GM12801 (cell line): ENCODE results near the gene ZNF644.

ENCODE experiments used
- TF ChIP-seq, protein P1 (sequence below): IDR thresholded peaks from one replicate; pipeline ENCODE4 v1.5.1; 2011; ENCODE audit warnings: control low read depth; ENCODE audit not compliant: insufficient read length; ENCODE audit errors: extremely low read depth

The ZNF644 gene

DNA sequence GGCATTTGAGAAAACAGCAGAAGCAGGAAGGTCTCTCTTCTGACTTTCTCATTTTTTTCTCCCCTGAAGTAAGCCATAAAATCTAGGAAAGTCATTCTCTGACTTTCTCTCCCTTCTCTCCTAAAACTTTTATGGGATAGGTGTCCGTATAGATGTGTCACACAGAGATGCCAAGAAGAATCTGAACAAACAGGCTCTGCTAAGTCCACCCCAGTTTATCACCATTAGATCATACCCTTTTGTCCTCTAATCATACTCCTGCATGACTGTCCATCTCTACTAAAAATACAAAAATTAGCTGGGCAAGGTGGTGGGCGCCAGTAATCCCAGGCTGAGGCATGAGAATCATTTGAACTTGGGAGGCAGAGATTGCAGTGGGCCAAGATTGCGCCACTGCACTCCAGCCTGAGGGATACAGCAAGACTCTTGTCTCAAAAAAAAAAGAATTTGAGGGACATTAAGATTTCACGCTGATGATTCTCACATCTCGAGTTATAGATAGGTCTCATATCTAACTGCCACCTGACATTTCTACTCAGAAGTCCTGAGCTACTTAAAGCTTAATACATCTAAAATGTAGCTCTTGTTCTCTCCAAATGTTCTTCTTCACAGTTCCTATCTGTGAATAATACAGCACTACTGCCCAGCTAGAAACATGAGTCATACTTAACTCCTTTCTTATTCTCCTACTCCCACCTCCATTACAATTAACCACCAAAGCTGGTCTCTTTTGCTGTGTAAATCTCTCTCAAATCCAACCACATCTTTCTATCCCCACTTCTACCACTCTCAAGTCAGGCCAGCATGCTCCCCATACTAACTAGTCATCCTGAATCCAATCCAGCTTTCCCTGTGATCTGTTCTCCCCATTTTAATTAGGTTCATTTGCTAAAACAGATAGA lies 47.7 kb downstream of the ZNF644 start:
- TF ChIP-seq, protein P1, sequence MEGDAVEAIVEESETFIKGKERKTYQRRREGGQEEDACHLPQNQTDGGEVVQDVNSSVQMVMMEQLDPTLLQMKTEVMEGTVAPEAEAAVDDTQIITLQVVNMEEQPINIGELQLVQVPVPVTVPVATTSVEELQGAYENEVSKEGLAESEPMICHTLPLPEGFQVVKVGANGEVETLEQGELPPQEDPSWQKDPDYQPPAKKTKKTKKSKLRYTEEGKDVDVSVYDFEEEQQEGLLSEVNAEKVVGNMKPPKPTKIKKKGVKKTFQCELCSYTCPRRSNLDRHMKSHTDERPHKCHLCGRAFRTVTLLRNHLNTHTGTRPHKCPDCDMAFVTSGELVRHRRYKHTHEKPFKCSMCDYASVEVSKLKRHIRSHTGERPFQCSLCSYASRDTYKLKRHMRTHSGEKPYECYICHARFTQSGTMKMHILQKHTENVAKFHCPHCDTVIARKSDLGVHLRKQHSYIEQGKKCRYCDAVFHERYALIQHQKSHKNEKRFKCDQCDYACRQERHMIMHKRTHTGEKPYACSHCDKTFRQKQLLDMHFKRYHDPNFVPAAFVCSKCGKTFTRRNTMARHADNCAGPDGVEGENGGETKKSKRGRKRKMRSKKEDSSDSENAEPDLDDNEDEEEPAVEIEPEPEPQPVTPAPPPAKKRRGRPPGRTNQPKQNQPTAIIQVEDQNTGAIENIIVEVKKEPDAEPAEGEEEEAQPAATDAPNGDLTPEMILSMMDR, result no peak

DNA sequence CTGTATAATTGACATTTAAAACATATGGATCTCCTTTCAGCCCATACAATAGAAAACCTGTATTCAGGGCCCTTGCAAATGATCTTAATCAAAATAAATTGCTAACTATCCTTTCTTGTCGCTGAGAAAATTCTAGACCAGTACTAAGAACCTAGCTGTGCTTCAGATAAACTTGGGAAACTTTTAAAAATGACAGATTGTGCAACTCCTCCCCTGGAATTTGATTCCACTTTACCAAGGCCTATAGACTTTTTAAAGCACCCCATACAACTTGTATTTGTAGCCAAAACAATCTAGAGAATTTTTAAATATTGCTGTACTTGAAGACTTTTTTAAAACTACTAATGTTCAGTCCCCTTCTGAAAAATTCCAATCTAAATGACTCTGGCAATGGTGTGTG lies 51.6 kb downstream of the ZNF644 start:
- TF ChIP-seq, protein P1, result no peak

DNA sequence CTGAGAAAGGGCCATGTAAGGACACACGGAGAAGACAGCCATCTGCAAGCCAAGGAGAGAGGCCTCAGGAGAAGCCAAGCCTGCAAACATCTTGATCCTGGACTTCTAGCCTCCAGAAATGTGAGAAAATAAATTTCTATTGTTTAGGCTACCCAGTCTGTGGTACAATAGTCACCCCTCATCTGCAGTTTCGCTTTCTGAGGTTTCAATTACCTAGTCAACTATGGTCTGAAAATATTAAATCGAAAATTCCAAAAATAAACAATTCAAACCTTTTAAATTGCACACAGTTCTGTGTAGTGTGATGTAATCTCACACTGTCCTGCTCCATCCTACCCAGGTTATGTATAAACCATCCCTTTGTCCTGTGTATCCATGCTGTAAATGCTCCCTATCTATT lies 52.6 kb downstream of the ZNF644 start:
- TF ChIP-seq, protein P1, result no peak

DNA sequence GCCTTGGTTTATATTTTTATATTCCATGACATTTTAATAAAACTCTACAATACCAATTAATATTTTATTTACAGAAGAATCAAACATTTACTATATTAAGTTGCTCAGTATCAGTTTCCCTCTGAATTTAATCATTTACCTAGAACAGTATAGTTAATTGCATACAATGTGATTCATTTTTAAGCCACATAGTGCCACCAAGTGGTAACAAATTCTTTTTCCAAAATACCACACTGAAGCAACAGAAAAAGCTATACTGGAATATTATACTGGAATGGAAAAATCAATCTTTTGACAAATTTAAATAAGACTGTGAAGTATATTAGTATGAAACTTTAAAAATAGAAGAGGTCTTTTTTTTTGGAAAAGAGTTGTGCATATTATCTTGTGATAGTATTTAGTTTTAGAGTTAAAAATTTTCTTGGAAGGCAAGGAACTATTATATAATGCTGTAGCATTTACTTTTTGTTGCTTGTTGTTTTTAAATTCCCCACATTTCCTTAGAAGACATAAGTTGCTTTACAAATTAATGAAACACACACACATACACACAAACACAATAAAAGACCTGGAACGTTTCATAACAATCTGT lies 57.3 kb downstream of the ZNF644 start:
- TF ChIP-seq, protein P1, result no peak

DNA sequence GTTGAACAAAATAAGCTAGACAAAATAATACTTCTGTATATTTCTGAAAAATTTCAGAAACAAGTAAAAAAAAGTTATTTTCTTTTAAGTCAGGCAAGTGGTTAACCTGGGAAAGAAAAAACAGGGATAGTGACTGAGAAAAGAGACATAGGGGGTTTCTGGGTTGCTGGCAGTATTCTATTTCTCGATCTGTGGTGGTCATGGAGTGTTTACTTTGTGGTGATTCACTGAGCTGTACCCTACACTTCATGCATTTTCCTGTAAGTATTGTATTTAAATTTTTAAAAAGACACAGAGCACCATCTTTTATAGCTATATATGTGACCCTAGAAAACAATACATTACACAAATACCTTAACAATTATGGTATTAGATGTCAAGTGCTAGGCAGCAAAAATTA lies 58.2 kb downstream of the ZNF644 start:
- TF ChIP-seq, protein P1, result no peak

DNA sequence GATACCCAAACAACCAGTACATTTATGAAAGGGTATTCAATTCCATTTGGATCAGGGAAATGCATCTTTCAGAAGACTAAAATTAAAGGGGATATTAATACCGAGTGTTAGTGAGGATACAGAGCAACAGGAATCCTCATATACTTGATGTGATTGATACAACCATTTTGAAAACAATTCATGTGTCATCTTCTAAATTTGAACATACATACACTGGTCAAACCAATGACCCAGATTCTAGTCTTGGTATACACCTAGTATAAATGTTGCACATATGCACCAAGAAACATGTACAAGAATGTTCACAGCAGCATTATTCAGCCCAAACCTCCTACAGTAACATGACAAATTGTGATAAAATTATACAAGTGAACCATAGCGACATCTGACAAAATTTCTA lies 58.6 kb downstream of the ZNF644 start:
- TF ChIP-seq, protein P1, result no peak

DNA sequence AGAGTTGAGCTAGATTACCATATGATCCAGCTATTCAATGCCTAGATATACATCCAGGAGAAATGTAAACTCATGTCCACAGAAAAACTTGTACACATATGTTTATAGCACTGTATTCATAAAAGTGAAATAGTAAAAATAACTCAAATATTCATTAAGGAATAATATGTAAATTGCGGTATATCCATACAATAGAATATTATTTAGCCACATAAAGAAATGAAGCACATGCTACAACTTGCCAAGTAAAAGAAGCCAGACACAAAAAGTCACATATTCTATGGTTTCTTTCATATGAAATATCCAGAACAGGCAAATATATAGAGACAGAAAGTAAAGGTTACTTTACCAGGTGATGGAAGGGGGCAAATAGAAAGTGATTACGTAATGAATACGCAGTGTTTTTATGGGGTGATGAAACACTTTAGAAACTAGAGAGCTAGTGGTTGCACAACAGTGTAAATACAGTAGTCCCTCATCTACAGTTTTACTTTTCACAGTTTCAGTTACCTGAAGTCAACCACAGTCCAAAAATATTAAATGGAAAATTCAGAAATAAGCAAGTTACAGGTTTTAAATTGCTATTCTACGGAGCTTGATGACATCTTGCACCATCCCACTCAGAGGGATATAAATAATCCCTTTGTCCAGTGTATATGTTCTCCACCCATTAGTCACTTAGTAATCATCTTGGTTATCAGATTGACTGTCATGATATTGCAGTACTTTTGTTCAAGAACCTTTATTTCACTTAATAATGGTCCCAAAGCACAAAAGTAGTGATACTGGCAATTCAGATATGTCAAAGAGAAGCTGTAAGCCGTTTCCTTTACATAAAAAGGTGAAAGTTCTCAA lies 62.3 kb downstream of the ZNF644 start:
- TF ChIP-seq, protein P1, result no peak
